Renal cortex interstitium (tissue), 15 donors: ENCODE data around the gene BAIAP2L2. TPM values are rescaled to one million over a fixed set of nuclear protein-coding genes. Genes with fewer than 3 reads are reported as not detected.
A peak's percentile ranks its signal among the peaks of the same experiment; 100 is the strongest.
"Not testable (repeated sequence)": the region's sequence is repeated elsewhere in the genome, so short reads cannot be mapped to it uniquely, and the experiment has no call there.

Source experiments
- DNase-seq, 11 donors: peaks; one replicate each; pipeline ENCODE4 v3.0.0-alpha.2; 2013; ENCODE audit warnings: low read depth in 9 of 11, low spot score in 4 of 11; ENCODE audit errors: extremely low read depth in 1 of 11
- long read RNA-seq, 16 experiments: transcript quantifications; one replicate each; lab custom pipeline, GENCODE V29; 2026
- polyA plus RNA-seq, 3 donors: library from polyadenylated mRNA; unstranded; fragments of 120-200 nt; gene quantifications; one replicate each; pipeline ENCODE4 v1.2.1, GENCODE V29; 2013; ENCODE audit not compliant: insufficient read length in 3 of 3

Gene BAIAP2L2
- polyA plus RNA-seq = 10 to 100 TPM in 1 of 3 donors, 1 to 10 TPM in 2; 5.8 to 11.3 (median 7.5) TPM
- long read RNA-seq, donor 1 = 0 reads
- long read RNA-seq, donor 2 = 0 reads
- long read RNA-seq, donor 3, partial matches to known transcripts = 0 of 3 reads
- long read RNA-seq, donor 3, other reads (novel, unspliced or antisense) = 0 of 3 reads
- long read RNA-seq, donor 4 = 0 reads
- long read RNA-seq, donor 5, partial matches to known transcripts = 0 of 1 reads
- long read RNA-seq, donor 5, other reads (novel, unspliced or antisense) = 0 of 1 reads
- long read RNA-seq, donor 6, partial matches to known transcripts = 0 of 2 reads
- long read RNA-seq, donor 6, other reads (novel, unspliced or antisense) = 0 of 2 reads
- long read RNA-seq, donor 7 = 0 reads
- long read RNA-seq, donor 8, partial matches to known transcripts = 0 of 1 reads
- long read RNA-seq, donor 8, other reads (novel, unspliced or antisense) = 0 of 1 reads
- long read RNA-seq, donor 9, partial matches to known transcripts = 0 of 1 reads
- long read RNA-seq, donor 9, other reads (novel, unspliced or antisense) = 0 of 1 reads
- long read RNA-seq, donor 10, partial matches to known transcripts = 0 of 1 reads
- long read RNA-seq, donor 10, other reads (novel, unspliced or antisense) = 0 of 1 reads
- long read RNA-seq, donor 11, partial matches to known transcripts = 0 of 3 reads
- long read RNA-seq, donor 11, other reads (novel, unspliced or antisense) = 0 of 3 reads
- long read RNA-seq, donor 12, partial matches to known transcripts = 0 of 2 reads
- long read RNA-seq, donor 12, other reads (novel, unspliced or antisense) = 0 of 2 reads
- long read RNA-seq, donor 13, partial matches to known transcripts = 0 of 1 reads
- long read RNA-seq, donor 13, other reads (novel, unspliced or antisense) = 0 of 1 reads
- long read RNA-seq, donor 14 = 0 reads
- long read RNA-seq, donor 15, partial matches to known transcripts = 0 of 1 reads
- long read RNA-seq, donor 15, other reads (novel, unspliced or antisense) = 0 of 1 reads
- long read RNA-seq, donor 16, transcript BAIAP2L2-202 (14 exons, 2,146 nt) = major isoform, 5 of 5 reads
- long read RNA-seq, donor 16, partial matches to known transcripts = 0 of 5 reads
- long read RNA-seq, donor 16, other reads (novel, unspliced or antisense) = 0 of 5 reads

GRCh38 chr22:38110008-38110862 lies at the start of gene BAIAP2L2:
Gene BAIAP2L2, minus strand, starts transcription at chr22:38110684. Its CDS starts 159 bp downstream, at chr22:38110525.
- peak in 7 of 11 donors; percentile 35 to 79 (median 63) for DNase-seq

- no peak for DNase-seq
These were observed 45.2 kb upstream of the BAIAP2L2 start for GRCh38 chr22:38155703-38156102.

GRCh38 chr22:38154563-38154915 lies 44.1 kb upstream of the BAIAP2L2 start:
- DNase-seq = not testable (repeated sequence)

- DNase-seq = no peak
These were observed 43.5 kb upstream of the BAIAP2L2 start for GRCh38 chr22:38153821-38154562.

- no peak for DNase-seq
These were observed 40.6 kb upstream of the BAIAP2L2 start for GRCh38 chr22:38151126-38151500.

- no peak for DNase-seq
These were observed 37.8 kb upstream of the BAIAP2L2 start for GRCh38 chr22:38148245-38148644.

- DNase-seq = not testable (repeated sequence)
These were observed 35.7 kb upstream of the BAIAP2L2 start for GRCh38 chr22:38146166-38146565.

GRCh38 chr22:38144025-38144405 lies 33.5 kb upstream of the BAIAP2L2 start:
- DNase-seq = no peak

GRCh38 chr22:38142606-38143005 lies 32.1 kb upstream of the BAIAP2L2 start:
- no peak for DNase-seq

GRCh38 chr22:38141217-38141973 lies 30.9 kb upstream of the BAIAP2L2 start:
- DNase-seq = no peak

- no peak for DNase-seq
These were observed 29.4 kb upstream of the BAIAP2L2 start for GRCh38 chr22:38139901-38140300.

GRCh38 chr22:38138961-38139360 lies 28.5 kb upstream of the BAIAP2L2 start:
- no peak for DNase-seq

- DNase-seq = no peak
These were observed 27.6 kb upstream of the BAIAP2L2 start for GRCh38 chr22:38137876-38138687.

GRCh38 chr22:38136607-38137006 lies 26.1 kb upstream of the BAIAP2L2 start:
- DNase-seq = no peak

GRCh38 chr22:38135133-38135706 lies 24.7 kb upstream of the BAIAP2L2 start:
- no peak for DNase-seq

- DNase-seq = no peak
These were observed 22.8 kb upstream of the BAIAP2L2 start for GRCh38 chr22:38133331-38133730.
